Vagina (tissue), 2 donors: ENCODE data around the gene LY6G5C. TPM values are rescaled to one million over a fixed set of nuclear protein-coding genes. Genes with fewer than 3 reads are reported as not detected.

Source experiments
- DNase-seq, 2 donors: peaks; one replicate each; pipeline ENCODE4 v3.0.0-alpha.2; 2017; ENCODE audit errors: extremely low spot score in 2 of 2
- H3K27ac ChIP-seq: fragments of 200-600 bp; sonication (generic); one replicate; pipeline ENCODE4 v1.5.1; 2019
- H3K27me3 ChIP-seq: fragments of 200-600 bp; sonication (generic); one replicate; pipeline ENCODE4 v1.5.1; 2019
- H3K36me3 ChIP-seq, 2 donors: fragments of 200-600 bp; sonication (generic); one replicate each; pipeline ENCODE4 v1.5.1; 2017 to 2019
- H3K4me1 ChIP-seq: fragments of 200-600 bp; sonication (generic); one replicate; pipeline ENCODE4 v1.5.1; 2019
- H3K4me3 ChIP-seq, 2 donors: fragments of 200-600 bp; sonication (generic); 1 replicate in 1 of 2; 2 replicates in 1 of 2; pipeline ENCODE4 v1.5.1; 2016 to 2019
- H3K9me3 ChIP-seq: fragments of 200-600 bp; sonication (generic); one replicate; pipeline ENCODE4 v1.5.1; 2019
- CTCF ChIP-seq, 3 experiments: fragments of 450-650 bp in 2 of 3; fragments of 200-600 bp in 1 of 3; sonication (generic) in 1 of 3; IDR thresholded peaks; one replicate each; pipeline ENCODE4 v1.5.1; 2017 to 2019; ENCODE audit warnings: antibody characterized with exemption in 3 of 3, mild to moderate bottlenecking in 2 of 3, moderate library complexity in 2 of 3
- POLR2A ChIP-seq, 2 donors: fragments of 450-650 bp; IDR thresholded peaks; one replicate each; pipeline ENCODE4 v1.6.1; 2017; ENCODE audit warnings: antibody characterized with exemption in 2 of 2, mild to moderate bottlenecking in 2 of 2, moderate library complexity in 2 of 2
- POLR2AphosphoS5 ChIP-seq, 2 donors: sonication (generic); formaldehyde crosslinking; IDR thresholded peaks; one replicate each; pipeline ENCODE4 v1.9.0; 2017; ENCODE audit warnings: antibody characterized with exemption in 2 of 2, mild to moderate bottlenecking in 2 of 2, low read depth in 1 of 2; ENCODE audit not compliant: insufficient read depth in 1 of 2
- intact Hi-C: fragments of 100-400 bp; cut with DNase I; formaldehyde crosslinking; loops from one replicate; pipeline ENCODE4 v1.15.1; 2023
- total RNA-seq: library from RNA; depleted of rRNA; stranded (reverse); fragments of >200 nt; gene quantifications from one replicate; pipeline ENCODE4 v1.2.3, GENCODE V29; 2016

Gene LY6G5C
- total RNA-seq, 1 donor from 2014 or later, result 1.7 TPM

- intact Hi-C loops, result no loop called here
- TF ChIP-seq POLR2AphosphoS5 (IDR thresholded peaks at IDR 0.05; ENCODE audit: insufficient read depth in 1 of 2, low read depth in 1 of 2), result peak in 1 of 2 donors; percentile 24
- no peak for TF ChIP-seq CTCF (IDR thresholded peaks at IDR 0.05)
- no peak for TF ChIP-seq POLR2A (IDR thresholded peaks at IDR 0.05)
- Histone ChIP-seq H3K9me3 (no peaks in the 10 kb centered on the region), H3K4me3 (peak overlapping the region; percentile 60 to 87), H3K27me3 (no peaks in the 10 kb centered on the region), H3K27ac (peak overlapping the region; percentile 91), H3K4me1 (peaks cover 63% of the 10 kb centered on the region), H3K36me3 (peaks cover 0 to 8% of the 10 kb centered on the region in 2 donors)
- no peak for DNase-seq
Measured at GRCh38 chr6:31659649-31660380, 21.1 kb downstream of the LY6G5C start.

- Histone ChIP-seq H3K36me3 (peaks cover 0 to 8% of the 10 kb centered on the region in 2 donors), H3K27ac (peak overlapping the region; percentile 91), H3K27me3 (no peaks in the 10 kb centered on the region), H3K9me3 (no peaks in the 10 kb centered on the region), H3K4me1 (peaks cover 59% of the 10 kb centered on the region), H3K4me3 (peak overlapping the region; percentile 60 to 87)
- TF ChIP-seq POLR2A (IDR thresholded peaks at IDR 0.05) (no peak), POLR2AphosphoS5 (IDR thresholded peaks at IDR 0.05; ENCODE audit: insufficient read depth in 1 of 2, low read depth in 1 of 2) (no peak), CTCF (IDR thresholded peaks at IDR 0.05) (no peak)
- intact Hi-C loops, result no loop called here
- DNase-seq, result no peak
Measured at GRCh38 chr6:31658983-31659648, 21.8 kb downstream of the LY6G5C start.

- Histone ChIP-seq H3K27ac (no peak overlapping the region), H3K4me3 (no peak overlapping the region), H3K36me3 (peaks cover 0 to 8% of the 10 kb centered on the region in 2 donors), H3K27me3 (no peaks in the 10 kb centered on the region), H3K4me1 (peaks cover 58% of the 10 kb centered on the region), H3K9me3 (no peaks in the 10 kb centered on the region)
- TF ChIP-seq CTCF (IDR thresholded peaks at IDR 0.05) (no peak), POLR2AphosphoS5 (IDR thresholded peaks at IDR 0.05; ENCODE audit: insufficient read depth in 1 of 2, low read depth in 1 of 2) (no peak), POLR2A (IDR thresholded peaks at IDR 0.05) (no peak)
- intact Hi-C loops, result no loop called here
- DNase-seq, result no peak
Measured at GRCh38 chr6:31658158-31658688, 22.6 kb downstream of the LY6G5C start.

GRCh38 chr6:31657406-31658157, 23.3 kb downstream of the LY6G5C start:
- no peaks in the 10 kb centered on the region for H3K27me3 ChIP-seq
- no peak overlapping the region for H3K27ac ChIP-seq
- intact Hi-C loops, result no loop called here
- H3K9me3 ChIP-seq, result no peaks in the 10 kb centered on the region
- no peak overlapping the region for H3K4me3 ChIP-seq
- peaks cover 52% of the 10 kb centered on the region for H3K4me1 ChIP-seq
- peaks cover 0 to 8% of the 10 kb centered on the region in 2 donors for H3K36me3 ChIP-seq
- DNase-seq, result no peak
- no peak for TF ChIP-seq POLR2A (IDR thresholded peaks at IDR 0.05)
- no peak for TF ChIP-seq POLR2AphosphoS5 (IDR thresholded peaks at IDR 0.05; ENCODE audit: insufficient read depth in 1 of 2, low read depth in 1 of 2)
- TF ChIP-seq CTCF (IDR thresholded peaks at IDR 0.05), result no peak
